Measurements from ENCODE around the gene FGFR3.
A peak's percentile ranks its signal among the peaks of the same experiment; 100 is the strongest.

Gene FGFR3

GRCh38 chr4:1767061-1767769 is 25.9 kb upstream of the FGFR3 start:
- Histone ChIP-seq H3K27ac (ENCODE audit: low read depth, low read length, poor library complexity, severe bottlenecking) (no peak overlapping the region), H3K79me2 (ENCODE audit: insufficient read depth, low read length) (no peaks in the 10 kb centered on the region), H3K9ac (ENCODE audit: low read length) (no peak overlapping the region), H3K4me1 (ENCODE audit: insufficient read depth, low read length, severe bottlenecking) (peaks cover 4% of the 10 kb centered on the region), H3K4me2 (ENCODE audit: low read length) (no peak overlapping the region), H3K27me3 (ENCODE audit: insufficient read depth, low read length) (no peaks in the 10 kb centered on the region), H3K9me3 (ENCODE audit: low read length) (no peaks in the 10 kb centered on the region), H3K9me2 (ENCODE audit: low read depth, low read length) (no peaks in the 10 kb centered on the region), H4K20me1 (ENCODE audit: insufficient read depth, low read length) (no peaks in the 10 kb centered on the region), H3K4me3 (ENCODE audit: low read depth, low read length, poor library complexity, severe bottlenecking) (no peak overlapping the region), H3K36me3 (ENCODE audit: insufficient read depth, low read length) (no peaks in the 10 kb centered on the region), H2AFZ (ENCODE audit: low read length) (no peak overlapping the region), H3F3A (ENCODE audit: insufficient read depth, low read length) (no peaks in the 10 kb centered on the region)
- TF ChIP-seq CTCF (IDR thresholded peaks at IDR 0.05; ENCODE audit: low read length) (no peak), EZH2 (IDR thresholded peaks at IDR 0.05; ENCODE audit: borderline replicate concordance, low read length) (no peak)

- Histone ChIP-seq H3K27ac (ENCODE audit: low read depth, low read length, poor library complexity, severe bottlenecking) (no peak overlapping the region), H3K4me2 (ENCODE audit: low read length) (peak overlapping the region; percentile 36; the same call in 1 of the 2 replicates), H3K9me3 (ENCODE audit: low read length) (no peaks in the 10 kb centered on the region), H3K36me3 (ENCODE audit: insufficient read depth, low read length) (no peaks in the 10 kb centered on the region), H3K9me2 (ENCODE audit: low read depth, low read length) (no peaks in the 10 kb centered on the region), H3K4me1 (ENCODE audit: insufficient read depth, low read length, severe bottlenecking) (peaks cover 4% of the 10 kb centered on the region), H3K9ac (ENCODE audit: low read length) (no peak overlapping the region), H3K4me3 (ENCODE audit: low read depth, low read length, poor library complexity, severe bottlenecking) (no peak overlapping the region), H3K79me2 (ENCODE audit: insufficient read depth, low read length) (no peaks in the 10 kb centered on the region), H2AFZ (ENCODE audit: low read length) (no peak overlapping the region), H3F3A (ENCODE audit: insufficient read depth, low read length) (no peaks in the 10 kb centered on the region), H3K27me3 (ENCODE audit: insufficient read depth, low read length) (no peaks in the 10 kb centered on the region), H4K20me1 (ENCODE audit: insufficient read depth, low read length) (no peaks in the 10 kb centered on the region)
- TF ChIP-seq EZH2 (IDR thresholded peaks at IDR 0.05; ENCODE audit: borderline replicate concordance, low read length) = no peak
- peak; percentile 14; the same call in 1 of the 2 replicates for TF ChIP-seq CTCF (IDR thresholded peaks at IDR 0.05; ENCODE audit: low read length)
These were observed 25.2 kb upstream of the FGFR3 start for GRCh38 chr4:1767770-1768366.

- Histone ChIP-seq H3K9me2 (ENCODE audit: low read depth, low read length) (no peaks in the 10 kb centered on the region), H3K4me1 (ENCODE audit: insufficient read depth, low read length, severe bottlenecking) (peaks cover 4% of the 10 kb centered on the region), H3K27me3 (ENCODE audit: insufficient read depth, low read length) (no peaks in the 10 kb centered on the region), H3K4me3 (ENCODE audit: low read depth, low read length, poor library complexity, severe bottlenecking) (no peak overlapping the region), H3K9ac (ENCODE audit: low read length) (no peak overlapping the region), H3K9me3 (ENCODE audit: low read length) (no peaks in the 10 kb centered on the region), H3K79me2 (ENCODE audit: insufficient read depth, low read length) (no peaks in the 10 kb centered on the region), H3K27ac (ENCODE audit: low read depth, low read length, poor library complexity, severe bottlenecking) (no peak overlapping the region), H3K4me2 (ENCODE audit: low read length) (peak overlapping the region; percentile 36; the same call in 1 of the 2 replicates), H4K20me1 (ENCODE audit: insufficient read depth, low read length) (no peaks in the 10 kb centered on the region), H3K36me3 (ENCODE audit: insufficient read depth, low read length) (no peaks in the 10 kb centered on the region), H2AFZ (ENCODE audit: low read length) (no peak overlapping the region), H3F3A (ENCODE audit: insufficient read depth, low read length) (no peaks in the 10 kb centered on the region)
- TF ChIP-seq CTCF (IDR thresholded peaks at IDR 0.05; ENCODE audit: low read length) = no peak
- TF ChIP-seq EZH2 (IDR thresholded peaks at IDR 0.05; ENCODE audit: borderline replicate concordance, low read length) = no peak
These were observed 24.6 kb upstream of the FGFR3 start for GRCh38 chr4:1768367-1769034.
